Sigmoid colon (tissue), 7 donors: ENCODE results near the gene ZRANB3. TPM values are rescaled to one million over a fixed set of nuclear protein-coding genes. Genes with fewer than 3 reads are reported as not detected.
"Not testable (repeated sequence)": the region's sequence is repeated elsewhere in the genome, so short reads cannot be mapped to it uniquely, and the experiment has no call there.

Experiments
- DNase-seq: peaks from one replicate; pipeline ENCODE4 v3.0.0-alpha.2; 2019
- H3K27ac ChIP-seq, 4 donors: fragments of 200-600 bp; sonication (generic); one replicate each; pipeline ENCODE4 v1.5.1; 2016 to 2019; ENCODE audit warnings: mild to moderate bottlenecking in 1 of 4
- H3K27me3 ChIP-seq, 3 donors: fragments of 200-600 bp; sonication (generic); one replicate each; pipeline ENCODE4 v1.5.1; 2019; ENCODE audit warnings: mild to moderate bottlenecking in 1 of 3
- H3K36me3 ChIP-seq, 4 donors: fragments of 200-600 bp; sonication (generic); one replicate each; pipeline ENCODE4 v1.5.1; 2016 to 2019
- H3K4me1 ChIP-seq, 4 donors: fragments of 200-600 bp; sonication (generic); one replicate each; pipeline ENCODE4 v1.5.1; 2017 to 2019
- H3K4me3 ChIP-seq, 4 donors: fragments of 200-600 bp; sonication (generic); one replicate each; pipeline ENCODE4 v1.5.1; 2017 to 2019; ENCODE audit warnings: mild to moderate bottlenecking in 2 of 4, moderate library complexity in 1 of 4
- H3K9me3 ChIP-seq, 4 donors: fragments of 200-600 bp in 3 of 4; sonication (generic) in 3 of 4; one replicate each; pipeline versions ENCODE4 v1.5.1 to v1.6.1; 2013 to 2019
- EP300 ChIP-seq, 4 donors: sonication (generic); formaldehyde crosslinking; IDR thresholded peaks; one replicate each; pipeline ENCODE4 v1.6.1; 2017; ENCODE audit warnings: antibody characterized with exemption in 4 of 4
- POLR2A ChIP-seq, 2 donors: fragments of 450-650 bp; IDR thresholded peaks; one replicate each; pipeline ENCODE4 v1.6.1; 2016; ENCODE audit warnings: antibody characterized with exemption in 2 of 2, mild to moderate bottlenecking in 2 of 2, moderate library complexity in 2 of 2
- POLR2AphosphoS5 ChIP-seq, 4 donors: sonication (generic); formaldehyde crosslinking; IDR thresholded peaks; one replicate each; pipeline ENCODE4 v1.6.1; 2017; ENCODE audit warnings: antibody characterized with exemption in 4 of 4
- WGBS, 2 donors: extraction: QIAGEN DNeasy Blood & Tissue Kit; methylation state at CpG; one replicate each; pipeline ENCODE4 v1.1.7; 2013; 5-methylcytosine and 5-hydroxymethylcytosine counted together
- intact Hi-C: fragments of 100-400 bp; cut with DNase I; formaldehyde crosslinking; loops from one replicate; pipeline ENCODE4 v1.15.1; 2023
- polyA plus RNA-seq, 3 donors: library from polyadenylated mRNA; stranded (reverse); fragments of 200-250 nt; gene quantifications; one replicate each; pipeline ENCODE4 v1.2.3, GENCODE V29; 2013
- total RNA-seq, 4 donors: library from RNA; depleted of rRNA; stranded (reverse); fragments of >200 nt; gene quantifications; one replicate each; pipeline ENCODE4 v1.1.0, GENCODE V29; 2016
- TF ChIP-seq, protein P1 (sequence below), 4 experiments: fragments of 450-650 bp in 3 of 4; fragments of 200-600 bp in 1 of 4; IDR thresholded peaks; one replicate each; pipeline ENCODE4 v1.5.1; 2016 to 2019; ENCODE audit warnings: antibody characterized with exemption in 4 of 4, mild to moderate bottlenecking in 3 of 4, moderate library complexity in 2 of 4
- donor health status: healthy with polysubstance abuse.
- donor health status: Bipolar disorder and iron deficiency.
- donor health status: healthy.

ZRANB3 gene
- total and polyA plus RNA-seq, 7 donors = 1.2 to 7.2 (median 3.1) TPM

DNA sequence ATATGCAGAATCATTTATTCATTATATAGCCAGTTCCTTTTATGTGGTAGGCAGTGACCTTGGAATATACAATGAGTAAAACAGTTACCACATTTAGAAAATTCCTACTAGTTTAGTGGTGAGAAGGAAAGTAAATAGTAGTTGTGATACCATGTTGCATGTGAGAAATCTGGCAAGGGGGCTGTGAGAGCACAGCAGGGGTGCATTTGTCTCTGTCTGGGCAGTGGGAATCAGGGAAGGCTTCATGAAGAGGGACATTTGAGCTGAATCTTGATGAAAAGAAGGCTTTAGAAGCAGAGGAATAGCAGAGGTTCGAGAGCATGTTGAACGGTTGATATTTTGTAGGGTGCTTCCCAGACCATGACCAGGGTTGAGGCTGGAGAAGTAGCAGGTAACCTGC lies 400.3 kb downstream of the ZRANB3 start:
- no peak for DNase-seq
- 97 to 98% methylated on average over 2 of the region's 2 CpGs for WGBS, 2 donors
- Histone ChIP-seq H3K27ac (no peak overlapping the region), H3K4me3 (no peak overlapping the region), H3K36me3 (peaks cover 12 to 91% (median 38%) of the 10 kb centered on the region in 4 donors), H3K4me1 (no peaks in the 10 kb centered on the region), H3K9me3 (no peaks in the 10 kb centered on the region), H3K27me3 (no peaks in the 10 kb centered on the region)
- no peak for TF ChIP-seq POLR2A (IDR thresholded peaks at IDR 0.05)
- TF ChIP-seq POLR2AphosphoS5 (IDR thresholded peaks at IDR 0.05) = no peak
- TF ChIP-seq, protein P1, sequence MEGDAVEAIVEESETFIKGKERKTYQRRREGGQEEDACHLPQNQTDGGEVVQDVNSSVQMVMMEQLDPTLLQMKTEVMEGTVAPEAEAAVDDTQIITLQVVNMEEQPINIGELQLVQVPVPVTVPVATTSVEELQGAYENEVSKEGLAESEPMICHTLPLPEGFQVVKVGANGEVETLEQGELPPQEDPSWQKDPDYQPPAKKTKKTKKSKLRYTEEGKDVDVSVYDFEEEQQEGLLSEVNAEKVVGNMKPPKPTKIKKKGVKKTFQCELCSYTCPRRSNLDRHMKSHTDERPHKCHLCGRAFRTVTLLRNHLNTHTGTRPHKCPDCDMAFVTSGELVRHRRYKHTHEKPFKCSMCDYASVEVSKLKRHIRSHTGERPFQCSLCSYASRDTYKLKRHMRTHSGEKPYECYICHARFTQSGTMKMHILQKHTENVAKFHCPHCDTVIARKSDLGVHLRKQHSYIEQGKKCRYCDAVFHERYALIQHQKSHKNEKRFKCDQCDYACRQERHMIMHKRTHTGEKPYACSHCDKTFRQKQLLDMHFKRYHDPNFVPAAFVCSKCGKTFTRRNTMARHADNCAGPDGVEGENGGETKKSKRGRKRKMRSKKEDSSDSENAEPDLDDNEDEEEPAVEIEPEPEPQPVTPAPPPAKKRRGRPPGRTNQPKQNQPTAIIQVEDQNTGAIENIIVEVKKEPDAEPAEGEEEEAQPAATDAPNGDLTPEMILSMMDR (IDR thresholded peaks at IDR 0.05) = no peak
- TF ChIP-seq EP300 (IDR thresholded peaks at IDR 0.05) = no peak
- intact Hi-C loops = no loop called here

DNA sequence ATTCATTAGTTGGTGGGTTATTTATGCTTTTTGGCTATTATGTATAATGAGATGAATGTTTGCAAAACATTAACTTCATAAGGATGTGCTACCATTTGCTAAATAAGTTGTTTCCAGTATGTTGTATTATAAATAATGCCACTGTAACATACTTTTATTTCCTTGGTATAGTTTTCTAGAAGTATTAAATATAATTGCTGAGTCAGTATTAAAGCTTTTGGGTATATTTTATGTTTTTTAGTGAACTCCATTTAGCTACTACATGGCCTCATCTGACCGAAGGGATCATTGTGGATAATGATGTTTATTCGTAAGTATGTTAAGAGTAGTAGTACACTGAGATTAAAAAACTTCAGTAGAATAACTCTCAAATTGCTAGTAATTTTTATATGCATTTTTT lies 405.1 kb downstream of the ZRANB3 start:
- 94 to 96% methylated on average over 2 of the region's 2 CpGs for WGBS, 2 donors
- Histone ChIP-seq H3K27ac (no peak overlapping the region), H3K9me3 (no peaks in the 10 kb centered on the region), H3K4me3 (no peak overlapping the region), H3K27me3 (no peaks in the 10 kb centered on the region), H3K36me3 (peaks cover 0 to 66% (median 18%) of the 10 kb centered on the region in 4 donors), H3K4me1 (no peaks in the 10 kb centered on the region)
- no peak for DNase-seq
- TF ChIP-seq, protein P1 (IDR thresholded peaks at IDR 0.05) = no peak
- no peak for TF ChIP-seq POLR2AphosphoS5 (IDR thresholded peaks at IDR 0.05)
- no peak for TF ChIP-seq POLR2A (IDR thresholded peaks at IDR 0.05)
- TF ChIP-seq EP300 (IDR thresholded peaks at IDR 0.05) = no peak
- intact Hi-C loops = no loop called here

DNA sequence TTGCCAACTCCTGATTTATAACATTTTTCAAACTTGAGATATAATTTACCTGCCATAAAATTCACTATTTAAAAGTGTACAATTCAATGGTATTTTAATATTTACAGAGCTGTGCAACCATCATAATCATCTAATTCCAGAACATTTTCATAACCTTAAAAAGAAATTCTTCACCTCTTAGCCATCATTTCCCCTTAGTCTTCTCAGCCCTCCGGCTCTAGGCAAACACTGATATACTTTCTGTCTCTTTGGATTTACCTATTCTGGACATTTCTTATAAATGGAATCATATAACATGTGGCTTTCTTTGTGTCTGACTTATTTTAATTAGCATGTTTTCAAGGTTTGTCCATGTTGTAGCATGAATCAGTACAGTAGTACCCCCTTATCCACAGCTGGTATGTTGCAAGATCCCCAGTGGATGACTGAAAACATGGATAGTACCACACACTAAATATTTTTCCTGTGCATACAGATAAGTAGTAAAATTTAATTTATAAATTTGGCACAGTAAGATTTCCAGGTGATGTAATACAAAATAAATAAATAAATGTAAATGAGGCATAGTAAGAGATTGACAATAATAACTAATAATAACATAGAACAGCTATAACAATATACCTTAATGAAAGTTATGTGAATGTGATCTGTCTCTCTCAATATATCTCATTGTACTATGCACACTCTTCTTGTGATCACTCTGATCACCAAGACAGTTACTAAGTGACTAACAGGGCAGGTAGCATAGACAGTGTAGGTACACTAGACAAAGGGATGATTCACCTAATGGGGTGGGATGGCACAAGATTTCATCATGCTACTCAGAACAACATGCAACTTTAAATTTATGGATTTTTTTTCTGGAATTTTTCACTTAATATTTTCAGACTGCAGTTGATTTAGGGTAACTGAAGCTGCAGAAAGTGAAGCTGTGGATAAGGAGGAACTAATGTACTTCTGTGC lies 405.8 kb downstream of the ZRANB3 start:
- Histone ChIP-seq H3K27me3 (no peaks in the 10 kb centered on the region), H3K9me3 (no peaks in the 10 kb centered on the region), H3K4me1 (no peaks in the 10 kb centered on the region), H3K4me3 (no peak overlapping the region), H3K36me3 (peaks cover 0 to 59% (median 15%) of the 10 kb centered on the region in 4 donors), H3K27ac (no peak overlapping the region)
- intact Hi-C loops = no loop called here
- 96% methylated on average over 1 of the region's 1 CpG for WGBS, 2 donors
- TF ChIP-seq POLR2A (IDR thresholded peaks at IDR 0.05) (no peak), POLR2AphosphoS5 (IDR thresholded peaks at IDR 0.05) (no peak), EP300 (IDR thresholded peaks at IDR 0.05) (no peak)
- TF ChIP-seq, protein P1 (IDR thresholded peaks at IDR 0.05) = no peak
- DNase-seq = no peak

DNA sequence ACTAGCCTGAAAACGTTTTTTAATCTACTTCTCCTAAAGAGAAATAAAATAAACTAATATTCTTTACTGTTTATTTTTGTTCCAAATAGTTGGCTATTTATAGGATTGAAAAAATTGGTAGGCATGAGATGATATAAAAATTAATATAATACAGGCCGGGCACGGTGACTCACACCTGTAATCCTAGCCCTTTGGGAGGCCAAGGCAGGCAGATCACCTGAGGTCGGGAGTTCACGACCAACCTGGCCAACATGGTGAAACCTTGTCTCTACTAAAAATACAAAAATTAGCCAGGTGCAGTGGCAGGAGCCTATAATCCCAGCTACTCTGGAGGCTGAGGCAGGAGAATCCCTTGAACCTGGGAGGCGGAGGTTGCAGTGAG lies 409.4 kb downstream of the ZRANB3 start:
- intact Hi-C loops, DNase-seq: not testable (repeated sequence)
- peaks cover 0 to 40% (median 4%) of the 10 kb centered on the region in 4 donors for H3K36me3 ChIP-seq

DNA sequence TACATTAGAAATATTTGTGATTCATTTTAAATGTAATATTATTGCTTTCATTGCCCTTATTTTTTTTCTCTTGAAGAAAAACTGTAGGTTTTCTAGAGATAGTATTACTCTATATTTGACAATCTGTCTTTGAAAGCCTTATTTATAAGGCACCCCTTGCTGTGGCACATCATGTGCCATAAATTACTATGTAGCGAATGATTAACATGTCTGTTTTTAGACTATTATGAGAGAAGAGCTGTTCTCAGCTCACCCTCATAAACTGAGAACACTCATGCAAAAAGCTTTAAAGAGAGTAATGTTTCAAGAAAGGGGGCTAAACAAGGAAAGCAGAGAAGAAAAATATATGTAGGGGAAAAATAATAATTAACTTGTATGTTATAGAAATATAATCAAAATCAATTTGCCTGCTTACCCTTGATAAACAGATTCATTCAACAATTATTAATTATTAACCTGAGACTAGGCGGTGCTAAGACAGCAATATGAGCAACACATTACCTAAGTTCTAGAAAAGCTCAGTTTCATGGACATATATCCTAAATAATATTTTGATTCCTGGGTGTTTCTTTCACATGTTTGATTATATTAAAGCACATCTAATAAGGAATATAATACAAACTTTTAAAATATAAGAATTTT lies 409.9 kb downstream of the ZRANB3 start:
- DNase-seq = no peak
- H3K27ac ChIP-seq = no peak overlapping the region
- no peak overlapping the region for H3K4me3 ChIP-seq
- intact Hi-C loops = no loop called here
- peaks cover 0 to 35% (median 2%) of the 10 kb centered on the region in 4 donors for H3K36me3 ChIP-seq
- 64 to 92% methylated on average over 2 of the region's 2 CpGs for WGBS, 2 donors
- no peaks in the 10 kb centered on the region for H3K4me1 ChIP-seq
- TF ChIP-seq, protein P1 (IDR thresholded peaks at IDR 0.05) = no peak
- TF ChIP-seq EP300 (IDR thresholded peaks at IDR 0.05) (no peak), POLR2A (IDR thresholded peaks at IDR 0.05) (no peak), POLR2AphosphoS5 (IDR thresholded peaks at IDR 0.05) (no peak)
- no peaks in the 10 kb centered on the region for H3K27me3 ChIP-seq
- H3K9me3 ChIP-seq = no peaks in the 10 kb centered on the region

More for the DNA sequence above, 409.4 kb downstream of the ZRANB3 start:
- H3K9me3 ChIP-seq, H3K27me3 ChIP-seq, H3K27ac ChIP-seq, H3K4me3 ChIP-seq, H3K4me1 ChIP-seq: not testable (repeated sequence)
- 85 to 92% methylated on average over 6 of the region's 6 CpGs for WGBS, 2 donors
